HepG2 (cell line): ENCODE measurements around the gene FBF1. TPM values are rescaled to one million over a fixed set of nuclear protein-coding genes. Genes with fewer than 3 reads are reported as not detected.

ENCODE experiments used
- ARID2 ChIP-seq: sonication (generic); formaldehyde crosslinking; IDR thresholded peaks from 2 replicates; pipeline ENCODE4 v1.8.1; 2022; ENCODE audit warnings: mild to moderate bottlenecking, missing genetic modification reagents, borderline replicate concordance
- FOSL1 ChIP-seq: sonication (generic); formaldehyde crosslinking; IDR thresholded peaks from 2 replicates; pipeline ENCODE4 v1.9.0; 2021; ENCODE audit warnings: missing genetic modification reagents, borderline replicate concordance
- FUBP1 ChIP-seq: sonication (generic); formaldehyde crosslinking; IDR thresholded peaks from 2 replicates; pipeline ENCODE4 v1.5.1; 2020; ENCODE audit warnings: missing genetic modification reagents, mild to moderate bottlenecking, borderline replicate concordance
- LRRFIP1 ChIP-seq: sonication (generic); formaldehyde crosslinking; conservative IDR thresholded peaks from 2 replicates; pipeline ENCODE4 v1.4.0; 2020; ENCODE audit warnings: missing genetic modification reagents
- NFIB ChIP-seq: sonication (generic); formaldehyde crosslinking; IDR thresholded peaks from 2 replicates; pipeline ENCODE4 v1.9.0; 2021; ENCODE audit warnings: missing genetic modification reagents, mild to moderate bottlenecking, borderline replicate concordance
- ONECUT2 ChIP-seq: sonication (generic); formaldehyde crosslinking; IDR thresholded peaks from 2 replicates; pipeline ENCODE4 v1.4.0; 2020; ENCODE audit warnings: missing genetic modification reagents
- YY1 ChIP-seq: IDR thresholded peaks from 2 replicates; pipeline ENCODE4 v1.6.1; 2011; ENCODE audit warnings: low read length, low read depth, moderate library complexity, mild to moderate bottlenecking; ENCODE audit not compliant: insufficient read depth, insufficient replicate concordance
- ZNF136 ChIP-seq: sonication (generic); formaldehyde crosslinking; IDR thresholded peaks from 2 replicates; pipeline ENCODE4 v1.8.1; 2022; ENCODE audit warnings: low read depth, mild to moderate bottlenecking, moderate library complexity, missing genetic modification reagents
- ZNF543 ChIP-seq: sonication (generic); formaldehyde crosslinking; IDR thresholded peaks from 2 replicates; pipeline ENCODE4 v1.4.0; 2020; ENCODE audit warnings: mild to moderate bottlenecking, missing genetic modification reagents
- ZNF607 ChIP-seq: sonication (generic); formaldehyde crosslinking; IDR thresholded peaks from 2 replicates; pipeline ENCODE4 v1.5.1; 2020; ENCODE audit warnings: missing genetic modification reagents, mild to moderate bottlenecking, borderline replicate concordance
- ZNF687 ChIP-seq: sonication (generic); formaldehyde crosslinking; IDR thresholded peaks from 2 replicates; pipeline ENCODE4 v1.5.1; 2020; ENCODE audit warnings: mild to moderate bottlenecking, missing genetic modification reagents, moderate library complexity
- ZNF883 ChIP-seq: sonication (generic); formaldehyde crosslinking; IDR thresholded peaks from 2 replicates; pipeline ENCODE4 v1.5.1; 2020; ENCODE audit warnings: mild to moderate bottlenecking, missing genetic modification reagents; ENCODE audit errors: not compliant biosample characterization
- polyA plus RNA-seq, 8 experiments: library from polyadenylated mRNA; depleted of rRNA in 3 of 8; stranded (reverse) in 7 of 8; unstranded in 1 of 8; fragments of >200 nt; fragmentation: Illumina TruSeq in 4 of 8; extraction: Trizol in 4 of 8; gene quantifications; 2 replicates each; pipeline versions ENCODE4 v1.2.1 to v1.2.3, GENCODE V29; 2011 to 2016; ENCODE audit warnings: low read depth in 4 of 8, missing spikeins in 1 of 8, mixed read lengths in 1 of 8; ENCODE audit not compliant: insufficient read depth in 1 of 8
- total RNA-seq, 5 experiments: library from RNA; depleted of rRNA; stranded (reverse); fragments of >200 nt; fragmentation: Illumina TruSeq; extraction: Trizol; gene quantifications; 2 replicates each; pipeline ENCODE4 v1.2.3, GENCODE V29; 2016; ENCODE audit warnings: low read depth in 1 of 5
- TF ChIP-seq, protein P1 (sequence below), 2 experiments: IDR thresholded peaks; 2 replicates each; pipeline ENCODE4 v1.6.1; 2011 to 2012; ENCODE audit warnings: low read length in 2 of 2, borderline replicate concordance in 1 of 2, low read depth in 1 of 2, mild to moderate bottlenecking in 1 of 2, moderate library complexity in 1 of 2

FBF1 gene
- total and polyA plus RNA-seq, 2 of the 13 experiments (the other 11 are each of a cell fraction or from before 2014, with no cell fraction given): 2.4 to 8.1 TPM

DNA sequence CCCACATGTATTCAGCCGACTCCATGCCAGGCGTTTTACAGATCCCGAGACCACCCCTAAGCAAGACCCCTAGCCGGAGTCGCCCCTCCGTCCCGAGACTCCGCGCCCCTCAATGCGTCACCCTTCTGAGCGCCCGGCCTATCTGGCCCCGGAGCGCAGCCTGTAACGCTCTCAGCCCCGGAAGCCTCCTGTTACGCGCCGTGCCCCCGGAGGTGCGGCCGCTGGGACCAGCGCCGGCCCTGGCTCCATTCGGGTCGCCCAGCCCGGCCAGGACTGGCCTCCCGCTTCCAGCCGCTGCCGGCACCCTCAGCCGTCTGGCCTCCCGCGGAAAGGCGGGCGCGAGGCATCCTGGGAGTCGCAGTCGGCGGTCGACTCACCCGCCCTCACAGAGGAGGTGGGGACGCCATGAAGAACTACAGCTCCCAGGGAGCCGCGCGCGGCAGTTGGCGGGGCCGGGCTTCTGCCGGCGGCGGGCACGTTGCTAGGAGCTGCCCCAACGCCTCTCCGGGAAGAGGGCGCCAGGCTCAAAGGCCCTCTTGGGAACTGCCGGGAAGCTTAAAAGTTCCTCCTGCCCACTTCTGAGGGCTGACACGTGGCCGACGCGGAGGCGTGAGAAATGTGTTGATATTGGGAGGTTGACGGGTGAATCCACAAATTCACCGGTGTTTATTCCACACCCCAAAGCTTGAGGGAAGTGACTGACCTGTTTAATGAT is at the start of gene FBF1 (continued):
- peak; percentile 87; the same call in 1 of the 2 replicates for TF ChIP-seq ZNF136
- peak; percentile 22; the same call in 1 of the 2 replicates for TF ChIP-seq LRRFIP1
- TF ChIP-seq ARID2: no peak
- TF ChIP-seq, protein P1, sequence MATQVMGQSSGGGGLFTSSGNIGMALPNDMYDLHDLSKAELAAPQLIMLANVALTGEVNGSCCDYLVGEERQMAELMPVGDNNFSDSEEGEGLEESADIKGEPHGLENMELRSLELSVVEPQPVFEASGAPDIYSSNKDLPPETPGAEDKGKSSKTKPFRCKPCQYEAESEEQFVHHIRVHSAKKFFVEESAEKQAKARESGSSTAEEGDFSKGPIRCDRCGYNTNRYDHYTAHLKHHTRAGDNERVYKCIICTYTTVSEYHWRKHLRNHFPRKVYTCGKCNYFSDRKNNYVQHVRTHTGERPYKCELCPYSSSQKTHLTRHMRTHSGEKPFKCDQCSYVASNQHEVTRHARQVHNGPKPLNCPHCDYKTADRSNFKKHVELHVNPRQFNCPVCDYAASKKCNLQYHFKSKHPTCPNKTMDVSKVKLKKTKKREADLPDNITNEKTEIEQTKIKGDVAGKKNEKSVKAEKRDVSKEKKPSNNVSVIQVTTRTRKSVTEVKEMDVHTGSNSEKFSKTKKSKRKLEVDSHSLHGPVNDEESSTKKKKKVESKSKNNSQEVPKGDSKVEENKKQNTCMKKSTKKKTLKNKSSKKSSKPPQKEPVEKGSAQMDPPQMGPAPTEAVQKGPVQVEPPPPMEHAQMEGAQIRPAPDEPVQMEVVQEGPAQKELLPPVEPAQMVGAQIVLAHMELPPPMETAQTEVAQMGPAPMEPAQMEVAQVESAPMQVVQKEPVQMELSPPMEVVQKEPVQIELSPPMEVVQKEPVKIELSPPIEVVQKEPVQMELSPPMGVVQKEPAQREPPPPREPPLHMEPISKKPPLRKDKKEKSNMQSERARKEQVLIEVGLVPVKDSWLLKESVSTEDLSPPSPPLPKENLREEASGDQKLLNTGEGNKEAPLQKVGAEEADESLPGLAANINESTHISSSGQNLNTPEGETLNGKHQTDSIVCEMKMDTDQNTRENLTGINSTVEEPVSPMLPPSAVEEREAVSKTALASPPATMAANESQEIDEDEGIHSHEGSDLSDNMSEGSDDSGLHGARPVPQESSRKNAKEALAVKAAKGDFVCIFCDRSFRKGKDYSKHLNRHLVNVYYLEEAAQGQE (IDR thresholded peaks at IDR 0.05; ENCODE audit: borderline replicate concordance in 1 of 2, low read depth in 1 of 2, low read length in 2 of 2): peak in 1 of 2 experiments; percentile 12; a peak in 1 of 4 replicates
- TF ChIP-seq ONECUT2 (CRISPR knock-in tag): no peak
- peak; percentile 94 for TF ChIP-seq ZNF543 (CRISPR knock-in tag)
- TF ChIP-seq FUBP1 (CRISPR knock-in tag): peak; percentile 54; the same call in 1 of the 2 replicates
- peak; percentile 91 for TF ChIP-seq ZNF883 (CRISPR knock-in tag)
- TF ChIP-seq ZNF607 (CRISPR knock-in tag): peak; percentile 80
- TF ChIP-seq ZNF687 (CRISPR knock-in tag): peak; percentile 95
- peak; percentile 22; the same call in 1 of the 2 replicates for TF ChIP-seq FOSL1
- peak; percentile 89 for TF ChIP-seq YY1
- TF ChIP-seq NFIB (CRISPR knock-in tag): no peak
